H1 (cell line): Measurements from ENCODE around the gene MICALL2. TPM values are rescaled to one million over a fixed set of nuclear protein-coding genes. Genes with fewer than 3 reads are reported as not detected.

ENCODE experiments used
- BRCA1 ChIP-seq: IDR thresholded peaks from 2 replicates; pipeline ENCODE4 v1.6.1; 2012; ENCODE audit warnings: low read depth, low read length, improper control_type of control experiment
- E2F6 ChIP-seq: IDR thresholded peaks from 2 replicates; pipeline ENCODE4 v1.6.1; 2012; ENCODE audit warnings: inconsistent platforms
- EGR1 ChIP-seq: IDR thresholded peaks from 2 replicates; pipeline ENCODE4 v1.6.1; 2011; ENCODE audit warnings: low read depth, low read length, borderline replicate concordance
- RNF2 ChIP-seq: fragments of 200-900, 300-1000 bp; sonication (generic); IDR thresholded peaks from 2 replicates; pipeline ENCODE4 v1.7.1; 2016; ENCODE audit warnings: borderline replicate concordance, low read depth, mild to moderate bottlenecking, antibody characterized with exemption, low read length; ENCODE audit not compliant: poor library complexity, severe bottlenecking; ENCODE audit errors: missing control alignments
- SIX5 ChIP-seq: IDR thresholded peaks from 2 replicates; pipeline ENCODE4 v1.6.1; 2011; ENCODE audit warnings: mild to moderate bottlenecking, low read depth, low read length
- TBP ChIP-seq: IDR thresholded peaks from 2 replicates; pipeline ENCODE4 v1.6.1; 2011; ENCODE audit warnings: low read depth, low read length, improper control_type of control experiment
- USF2 ChIP-seq: IDR thresholded peaks from 2 replicates; pipeline ENCODE4 v1.6.1; 2011; ENCODE audit warnings: low read length, improper control_type of control experiment
- polyA plus RNA-seq, 7 experiments: library from polyadenylated mRNA; depleted of rRNA in 3 of 7; stranded (reverse) in 5 of 7; unstranded in 2 of 7; fragments of >200 nt in 5 of 7; fragments of 200-250 nt in 2 of 7; gene quantifications; 1 replicate in 5 of 7; 2 replicates in 1 of 7; 4 replicates in 1 of 7; pipeline versions ENCODE4 v1.2.1 to v1.2.3, GENCODE V29; 2011 to 2013; ENCODE audit warnings: missing spikeins in 2 of 7, mixed read lengths in 2 of 7
- total RNA-seq: library from RNA; stranded (reverse); fragmentation: NEBNext Ultra II Directional; extraction: Animal tissue kit (Norgen Biotek cat#: 25700); gene quantifications from 2 replicates; pipeline ENCODE4 v1.2.1, GENCODE V29; 2021
- TF ChIP-seq, protein P1 (sequence below): fragments of 300-600 bp; sonication (generic); IDR thresholded peaks from 2 replicates; pipeline ENCODE4 v1.7.1; 2012; ENCODE audit warnings: low read length, moderate library complexity, mild to moderate bottlenecking, inconsistent platforms; ENCODE audit not compliant: insufficient replicate concordance

The MICALL2 gene
- total and polyA plus RNA-seq, 2 of the 8 experiments (the other 6 are each of a cell fraction or from before 2014, with no cell fraction given) = 5.3 to 8.5 TPM

DNA sequence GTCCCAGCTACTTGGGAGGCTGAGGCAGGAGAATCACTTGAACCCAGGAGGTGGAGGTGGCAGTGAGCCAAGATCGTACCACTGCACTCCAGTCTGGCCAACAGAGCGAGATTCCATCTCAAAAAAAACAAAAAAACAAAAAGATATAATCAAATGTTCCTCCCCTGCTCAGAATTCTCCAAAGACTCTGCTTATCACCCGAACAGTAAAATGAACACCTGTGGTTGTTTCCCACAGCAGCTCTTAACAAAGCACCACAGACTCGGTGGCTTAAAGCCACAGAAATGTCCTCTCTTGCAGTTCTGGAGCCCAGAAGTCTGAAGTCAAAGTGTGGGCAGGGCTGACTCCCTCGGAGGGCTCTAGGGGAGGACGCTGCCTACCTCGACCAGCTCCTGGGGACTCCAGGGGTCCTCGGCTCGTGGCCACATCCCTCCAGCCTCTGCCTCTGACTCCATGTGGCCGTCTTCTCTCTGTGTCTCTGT, 49.0 kb upstream of the MICALL2 start (continued):
- TF ChIP-seq EGR1 (no peak), SIX5 (no peak), BRCA1 (no peak), E2F6 (no peak), RNF2 (no peak), TBP (no peak), USF2 (no peak)
- TF ChIP-seq, protein P1, sequence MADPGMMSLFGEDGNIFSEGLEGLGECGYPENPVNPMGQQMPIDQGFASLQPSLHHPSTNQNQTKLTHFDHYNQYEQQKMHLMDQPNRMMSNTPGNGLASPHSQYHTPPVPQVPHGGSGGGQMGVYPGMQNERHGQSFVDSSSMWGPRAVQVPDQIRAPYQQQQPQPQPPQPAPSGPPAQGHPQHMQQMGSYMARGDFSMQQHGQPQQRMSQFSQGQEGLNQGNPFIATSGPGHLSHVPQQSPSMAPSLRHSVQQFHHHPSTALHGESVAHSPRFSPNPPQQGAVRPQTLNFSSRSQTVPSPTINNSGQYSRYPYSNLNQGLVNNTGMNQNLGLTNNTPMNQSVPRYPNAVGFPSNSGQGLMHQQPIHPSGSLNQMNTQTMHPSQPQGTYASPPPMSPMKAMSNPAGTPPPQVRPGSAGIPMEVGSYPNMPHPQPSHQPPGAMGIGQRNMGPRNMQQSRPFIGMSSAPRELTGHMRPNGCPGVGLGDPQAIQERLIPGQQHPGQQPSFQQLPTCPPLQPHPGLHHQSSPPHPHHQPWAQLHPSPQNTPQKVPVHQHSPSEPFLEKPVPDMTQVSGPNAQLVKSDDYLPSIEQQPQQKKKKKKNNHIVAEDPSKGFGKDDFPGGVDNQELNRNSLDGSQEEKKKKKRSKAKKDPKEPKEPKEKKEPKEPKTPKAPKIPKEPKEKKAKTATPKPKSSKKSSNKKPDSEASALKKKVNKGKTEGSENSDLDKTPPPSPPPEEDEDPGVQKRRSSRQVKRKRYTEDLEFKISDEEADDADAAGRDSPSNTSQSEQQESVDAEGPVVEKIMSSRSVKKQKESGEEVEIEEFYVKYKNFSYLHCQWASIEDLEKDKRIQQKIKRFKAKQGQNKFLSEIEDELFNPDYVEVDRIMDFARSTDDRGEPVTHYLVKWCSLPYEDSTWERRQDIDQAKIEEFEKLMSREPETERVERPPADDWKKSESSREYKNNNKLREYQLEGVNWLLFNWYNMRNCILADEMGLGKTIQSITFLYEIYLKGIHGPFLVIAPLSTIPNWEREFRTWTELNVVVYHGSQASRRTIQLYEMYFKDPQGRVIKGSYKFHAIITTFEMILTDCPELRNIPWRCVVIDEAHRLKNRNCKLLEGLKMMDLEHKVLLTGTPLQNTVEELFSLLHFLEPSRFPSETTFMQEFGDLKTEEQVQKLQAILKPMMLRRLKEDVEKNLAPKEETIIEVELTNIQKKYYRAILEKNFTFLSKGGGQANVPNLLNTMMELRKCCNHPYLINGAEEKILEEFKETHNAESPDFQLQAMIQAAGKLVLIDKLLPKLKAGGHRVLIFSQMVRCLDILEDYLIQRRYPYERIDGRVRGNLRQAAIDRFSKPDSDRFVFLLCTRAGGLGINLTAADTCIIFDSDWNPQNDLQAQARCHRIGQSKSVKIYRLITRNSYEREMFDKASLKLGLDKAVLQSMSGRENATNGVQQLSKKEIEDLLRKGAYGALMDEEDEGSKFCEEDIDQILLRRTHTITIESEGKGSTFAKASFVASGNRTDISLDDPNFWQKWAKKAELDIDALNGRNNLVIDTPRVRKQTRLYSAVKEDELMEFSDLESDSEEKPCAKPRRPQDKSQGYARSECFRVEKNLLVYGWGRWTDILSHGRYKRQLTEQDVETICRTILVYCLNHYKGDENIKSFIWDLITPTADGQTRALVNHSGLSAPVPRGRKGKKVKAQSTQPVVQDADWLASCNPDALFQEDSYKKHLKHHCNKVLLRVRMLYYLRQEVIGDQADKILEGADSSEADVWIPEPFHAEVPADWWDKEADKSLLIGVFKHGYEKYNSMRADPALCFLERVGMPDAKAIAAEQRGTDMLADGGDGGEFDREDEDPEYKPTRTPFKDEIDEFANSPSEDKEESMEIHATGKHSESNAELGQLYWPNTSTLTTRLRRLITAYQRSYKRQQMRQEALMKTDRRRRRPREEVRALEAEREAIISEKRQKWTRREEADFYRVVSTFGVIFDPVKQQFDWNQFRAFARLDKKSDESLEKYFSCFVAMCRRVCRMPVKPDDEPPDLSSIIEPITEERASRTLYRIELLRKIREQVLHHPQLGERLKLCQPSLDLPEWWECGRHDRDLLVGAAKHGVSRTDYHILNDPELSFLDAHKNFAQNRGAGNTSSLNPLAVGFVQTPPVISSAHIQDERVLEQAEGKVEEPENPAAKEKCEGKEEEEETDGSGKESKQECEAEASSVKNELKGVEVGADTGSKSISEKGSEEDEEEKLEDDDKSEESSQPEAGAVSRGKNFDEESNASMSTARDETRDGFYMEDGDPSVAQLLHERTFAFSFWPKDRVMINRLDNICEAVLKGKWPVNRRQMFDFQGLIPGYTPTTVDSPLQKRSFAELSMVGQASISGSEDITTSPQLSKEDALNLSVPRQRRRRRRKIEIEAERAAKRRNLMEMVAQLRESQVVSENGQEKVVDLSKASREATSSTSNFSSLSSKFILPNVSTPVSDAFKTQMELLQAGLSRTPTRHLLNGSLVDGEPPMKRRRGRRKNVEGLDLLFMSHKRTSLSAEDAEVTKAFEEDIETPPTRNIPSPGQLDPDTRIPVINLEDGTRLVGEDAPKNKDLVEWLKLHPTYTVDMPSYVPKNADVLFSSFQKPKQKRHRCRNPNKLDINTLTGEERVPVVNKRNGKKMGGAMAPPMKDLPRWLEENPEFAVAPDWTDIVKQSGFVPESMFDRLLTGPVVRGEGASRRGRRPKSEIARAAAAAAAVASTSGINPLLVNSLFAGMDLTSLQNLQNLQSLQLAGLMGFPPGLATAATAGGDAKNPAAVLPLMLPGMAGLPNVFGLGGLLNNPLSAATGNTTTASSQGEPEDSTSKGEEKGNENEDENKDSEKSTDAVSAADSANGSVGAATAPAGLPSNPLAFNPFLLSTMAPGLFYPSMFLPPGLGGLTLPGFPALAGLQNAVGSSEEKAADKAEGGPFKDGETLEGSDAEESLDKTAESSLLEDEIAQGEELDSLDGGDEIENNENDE = no peak
